CD8-positive, alpha-beta memory T cell (primary cell): ENCODE data around the gene CAMLG. TPM values are rescaled to one million over a fixed set of nuclear protein-coding genes. Genes with fewer than 3 reads are reported as not detected.

Source experiments
- polyA plus RNA-seq: library from polyadenylated mRNA; unstranded; fragments of 300-500 nt; fragmentation: Illumina TruSeq; gene quantifications from one replicate; pipeline ENCODE4 v1.2.3, GENCODE V29; 2021
- total RNA-seq, 2 experiments: library from RNA; stranded (reverse); gene quantifications; one replicate each; pipeline ENCODE4 v1.2.3, GENCODE V29; 2021

Gene CAMLG
- total and polyA plus RNA-seq, 3 experiments from 2014 or later = 23.1 to 42.2 (median 23.6) TPM

Other genes with a start within 250 kb of the CAMLG start
- gene JADE2, start 212.9 kb upstream of the CAMLG start, total RNA-seq = 100 to 1,000 TPM; 105 to 107 TPM
- 47.1 TPM for gene JADE2, start 212.9 kb upstream of the CAMLG start, polyA plus RNA-seq
- 10 to 100 TPM; 59.7 to 61.5 TPM for gene SAR1B, start 105.7 kb upstream of the CAMLG start, total RNA-seq
- 46.4 TPM for gene SAR1B, start 105.7 kb upstream of the CAMLG start, polyA plus RNA-seq
- 10 to 100 TPM; 18.8 to 21.2 TPM for gene SEC24A, start 89.8 kb upstream of the CAMLG start, total RNA-seq
- gene SEC24A, start 89.8 kb upstream of the CAMLG start, polyA plus RNA-seq = 8.1 TPM
- gene DDX46, start 20.2 kb downstream of the CAMLG start, total RNA-seq = 10 to 100 TPM; 81.3 to 83.8 TPM
- gene DDX46, start 20.2 kb downstream of the CAMLG start, polyA plus RNA-seq = 27.5 TPM
- gene C5orf24, start 107.4 kb downstream of the CAMLG start, total RNA-seq = 10 to 100 TPM; 28.9 to 29.8 TPM
- gene C5orf24, start 107.4 kb downstream of the CAMLG start, polyA plus RNA-seq = 10.5 TPM
- gene TXNDC15, start 135.8 kb downstream of the CAMLG start, total RNA-seq = 10 to 100 TPM; 44.5 to 47.3 TPM
- 22.1 TPM for gene TXNDC15, start 135.8 kb downstream of the CAMLG start, polyA plus RNA-seq
- gene PCBD2, start 166.6 kb downstream of the CAMLG start, total RNA-seq = 10 to 100 TPM; 11.5 to 13.6 TPM
- gene PCBD2, start 166.6 kb downstream of the CAMLG start, polyA plus RNA-seq = 9.6 TPM
- gene CATSPER3, start 229.4 kb downstream of the CAMLG start, total RNA-seq = under 1 TPM; 0.18 to 0.29 TPM
- 0.36 TPM for gene CATSPER3, start 229.4 kb downstream of the CAMLG start, polyA plus RNA-seq